ENCODE results near the gene ANKRD17.
"Not testable (repeated sequence)": the region's sequence is repeated elsewhere in the genome, so short reads cannot be mapped to it uniquely, and the experiment has no call there.

Gene ANKRD17, protein sequence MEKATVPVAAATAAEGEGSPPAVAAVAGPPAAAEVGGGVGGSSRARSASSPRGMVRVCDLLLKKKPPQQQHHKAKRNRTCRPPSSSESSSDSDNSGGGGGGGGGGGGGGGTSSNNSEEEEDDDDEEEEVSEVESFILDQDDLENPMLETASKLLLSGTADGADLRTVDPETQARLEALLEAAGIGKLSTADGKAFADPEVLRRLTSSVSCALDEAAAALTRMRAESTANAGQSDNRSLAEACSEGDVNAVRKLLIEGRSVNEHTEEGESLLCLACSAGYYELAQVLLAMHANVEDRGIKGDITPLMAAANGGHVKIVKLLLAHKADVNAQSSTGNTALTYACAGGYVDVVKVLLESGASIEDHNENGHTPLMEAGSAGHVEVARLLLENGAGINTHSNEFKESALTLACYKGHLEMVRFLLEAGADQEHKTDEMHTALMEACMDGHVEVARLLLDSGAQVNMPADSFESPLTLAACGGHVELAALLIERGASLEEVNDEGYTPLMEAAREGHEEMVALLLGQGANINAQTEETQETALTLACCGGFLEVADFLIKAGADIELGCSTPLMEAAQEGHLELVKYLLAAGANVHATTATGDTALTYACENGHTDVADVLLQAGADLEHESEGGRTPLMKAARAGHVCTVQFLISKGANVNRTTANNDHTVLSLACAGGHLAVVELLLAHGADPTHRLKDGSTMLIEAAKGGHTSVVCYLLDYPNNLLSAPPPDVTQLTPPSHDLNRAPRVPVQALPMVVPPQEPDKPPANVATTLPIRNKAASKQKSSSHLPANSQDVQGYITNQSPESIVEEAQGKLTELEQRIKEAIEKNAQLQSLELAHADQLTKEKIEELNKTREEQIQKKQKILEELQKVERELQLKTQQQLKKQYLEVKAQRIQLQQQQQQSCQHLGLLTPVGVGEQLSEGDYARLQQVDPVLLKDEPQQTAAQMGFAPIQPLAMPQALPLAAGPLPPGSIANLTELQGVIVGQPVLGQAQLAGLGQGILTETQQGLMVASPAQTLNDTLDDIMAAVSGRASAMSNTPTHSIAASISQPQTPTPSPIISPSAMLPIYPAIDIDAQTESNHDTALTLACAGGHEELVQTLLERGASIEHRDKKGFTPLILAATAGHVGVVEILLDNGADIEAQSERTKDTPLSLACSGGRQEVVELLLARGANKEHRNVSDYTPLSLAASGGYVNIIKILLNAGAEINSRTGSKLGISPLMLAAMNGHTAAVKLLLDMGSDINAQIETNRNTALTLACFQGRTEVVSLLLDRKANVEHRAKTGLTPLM (N-terminal part only)

DNA sequence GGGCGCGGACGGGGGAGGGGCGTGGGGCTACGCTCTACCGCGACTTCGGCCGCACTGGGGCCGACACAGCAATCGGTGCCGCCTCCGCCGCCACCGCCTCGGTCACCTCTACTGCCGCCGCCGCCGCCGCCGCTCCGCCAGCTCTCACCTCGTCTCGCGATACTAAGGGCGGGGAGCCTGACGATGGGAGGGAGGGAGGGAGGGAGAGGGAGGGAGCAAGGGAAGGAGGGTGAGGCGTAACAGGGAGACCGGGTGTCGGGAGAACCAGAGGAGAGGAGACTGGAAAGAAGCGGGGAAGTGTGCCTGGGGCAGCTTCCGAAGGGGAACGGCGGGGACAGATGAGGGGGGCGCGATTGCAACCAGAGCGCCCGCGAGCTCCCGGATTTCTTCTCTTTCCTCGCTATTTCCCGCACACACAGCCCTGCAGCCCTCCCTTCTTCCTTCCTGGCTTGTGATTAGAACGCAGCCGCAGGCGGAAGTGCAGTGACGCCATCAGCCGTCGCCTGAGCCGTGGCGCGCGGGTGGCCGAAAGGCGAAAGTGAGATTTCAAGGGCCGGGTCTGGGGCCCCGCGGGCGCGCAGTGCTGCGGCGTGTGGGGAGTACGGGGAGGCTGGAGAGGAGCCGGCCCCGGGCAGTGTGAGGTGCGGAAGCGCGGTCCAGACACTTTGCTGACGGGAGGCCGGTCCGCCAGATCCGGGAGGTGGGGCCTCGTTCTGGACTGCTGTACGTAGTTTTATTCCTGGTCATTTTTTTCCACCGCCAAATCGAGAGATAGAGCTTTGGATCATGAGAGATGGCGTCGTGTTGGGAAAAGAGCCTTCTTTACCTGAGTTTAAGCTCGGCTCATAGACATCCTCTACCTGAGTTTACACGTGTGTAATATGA lies at the start of gene ANKRD17:
ANKRD17 (minus strand) TSS at position 113 of the 885 bp plus-strand sequence. CDS start 130 bp downstream, outside the sequence.
- DNase-seq, result peak; percentile 84

DNA sequence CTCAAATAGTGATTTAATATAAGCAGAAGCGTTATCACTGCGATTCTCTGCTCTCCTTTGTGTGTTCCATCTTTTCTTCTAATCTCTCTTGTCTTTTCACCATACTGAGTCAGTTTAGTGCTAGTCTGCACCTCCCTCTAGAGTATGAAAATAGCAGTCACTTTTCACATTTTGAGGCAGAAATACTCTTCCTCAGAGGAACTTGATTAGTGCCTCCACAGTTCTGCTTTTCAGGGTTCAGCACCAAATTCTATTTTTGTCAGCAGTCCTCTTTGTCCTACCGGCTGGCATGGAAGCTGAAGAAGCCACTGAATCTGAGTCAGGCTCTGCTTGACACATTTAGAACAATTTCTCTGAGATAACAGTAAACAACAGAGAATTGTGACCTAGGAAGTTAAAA lies 49.7 kb upstream of the ANKRD17 start:
- DNase-seq, result peak; percentile 10

DNA sequence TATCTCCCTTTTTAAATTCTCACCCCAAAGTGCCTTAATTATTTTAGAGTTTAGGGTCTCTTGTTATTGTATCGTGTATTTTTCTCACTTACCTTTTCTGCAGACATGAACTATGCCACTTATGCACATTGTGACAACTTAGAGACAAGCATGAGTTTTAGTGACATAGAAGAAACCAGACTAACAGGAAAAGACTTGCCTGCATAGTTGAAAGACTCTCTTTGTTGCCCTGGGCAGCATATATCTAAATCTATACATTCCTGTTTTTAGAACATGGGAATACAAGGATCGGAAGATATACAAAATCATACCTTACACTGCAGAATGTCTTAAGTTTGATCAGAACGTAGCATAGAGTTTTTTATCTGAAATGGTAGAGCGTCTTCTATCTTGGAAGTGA lies 45.1 kb upstream of the ANKRD17 start:
- no peak for DNase-seq

DNA sequence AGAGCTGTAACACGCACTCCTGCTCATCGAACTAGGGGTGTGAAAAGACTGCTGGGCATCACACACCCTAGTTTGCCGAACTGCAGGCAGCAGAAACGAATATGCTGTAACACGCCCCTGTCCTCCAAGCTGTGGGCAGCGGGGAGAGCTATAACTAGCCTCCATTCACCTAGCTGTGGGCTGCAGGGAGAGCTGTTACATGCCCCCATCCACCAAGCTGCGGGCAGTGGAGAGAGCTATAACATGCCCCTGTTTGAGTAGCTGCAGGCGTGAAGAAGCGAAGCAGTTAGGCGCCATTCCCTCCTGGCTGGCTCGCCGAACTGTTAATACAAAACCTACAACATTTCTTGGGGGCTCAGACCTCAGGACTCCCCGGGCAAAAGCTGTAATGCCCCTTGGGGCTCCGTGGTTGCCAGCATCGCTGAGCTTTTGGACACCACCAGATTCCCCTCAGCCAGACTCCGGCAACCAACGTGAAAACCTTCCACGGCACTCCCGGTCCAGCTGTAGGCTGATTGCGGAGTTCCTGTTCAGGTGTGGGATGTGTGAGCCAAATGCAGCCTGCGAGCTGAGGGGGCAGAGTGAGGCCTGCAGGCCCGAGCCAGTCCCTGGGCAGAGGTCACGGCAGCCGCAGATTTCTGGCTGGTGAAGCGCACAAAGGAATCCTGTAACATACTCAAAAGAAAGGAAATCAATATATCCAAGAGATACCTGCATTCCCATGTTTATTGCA lies 41.1 kb upstream of the ANKRD17 start:
- DNase-seq, result no peak

DNA sequence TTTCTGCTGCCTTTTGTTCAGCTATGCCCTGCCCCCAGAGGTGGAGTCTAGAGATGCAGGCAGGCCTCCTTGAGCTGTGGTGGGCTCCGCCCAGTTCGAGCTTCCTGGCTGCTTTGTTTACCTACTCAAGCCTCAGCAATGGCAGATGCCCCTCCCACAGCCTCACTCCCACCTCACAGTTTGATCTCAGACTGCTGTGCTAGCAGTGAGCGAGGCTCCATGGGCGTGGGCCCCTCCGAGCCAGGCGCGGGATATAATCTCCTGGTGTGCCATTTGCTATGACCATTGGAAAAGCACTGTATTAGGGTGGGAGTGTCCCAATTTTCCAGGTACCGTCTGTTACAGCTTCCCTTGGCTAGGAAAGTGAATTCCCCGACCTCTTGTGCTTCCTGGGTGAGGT lies 34.1 kb upstream of the ANKRD17 start:
- DNase-seq, result not testable (repeated sequence)

DNA sequence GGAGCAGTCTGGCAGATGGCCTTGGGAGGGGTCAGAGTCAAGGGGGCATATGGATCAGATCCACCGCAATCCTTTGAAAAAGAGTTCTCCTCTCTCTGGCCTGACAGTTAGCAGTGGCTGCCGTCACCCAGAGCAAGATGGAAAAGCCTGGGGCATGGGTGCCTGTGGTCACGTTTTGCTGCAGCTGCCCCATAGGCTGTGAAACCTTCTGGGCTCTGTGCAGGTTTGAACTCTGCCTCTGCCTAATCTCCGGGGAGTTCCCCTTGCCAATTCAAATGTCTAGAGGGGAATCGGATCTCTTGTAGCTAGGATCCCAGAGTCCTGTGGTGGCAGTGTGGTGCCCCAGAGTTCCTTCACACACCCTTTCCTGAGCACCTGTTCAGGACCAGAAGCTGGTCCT lies 23.4 kb upstream of the ANKRD17 start:
- DNase-seq, result no peak

DNA sequence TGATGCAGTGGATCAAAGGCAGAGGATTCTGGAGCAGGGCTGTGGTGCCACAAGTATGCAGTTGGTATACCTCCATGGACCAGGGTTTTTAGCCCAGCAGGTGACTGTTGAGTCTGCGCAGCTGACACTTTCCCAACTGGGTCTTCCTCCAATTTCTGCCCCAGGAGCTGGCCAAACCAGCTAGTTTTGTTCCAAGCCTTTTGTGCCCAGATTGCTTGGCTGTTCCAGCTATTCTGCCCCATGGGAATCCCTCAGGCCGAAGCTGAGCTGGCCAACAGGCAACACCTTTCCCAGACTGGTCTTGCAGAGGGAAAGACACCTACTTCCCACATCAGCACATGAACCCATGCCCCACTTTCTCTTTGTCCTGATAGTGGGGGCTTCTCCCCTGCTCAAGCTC lies 22.8 kb upstream of the ANKRD17 start:
- no peak for DNase-seq

DNA sequence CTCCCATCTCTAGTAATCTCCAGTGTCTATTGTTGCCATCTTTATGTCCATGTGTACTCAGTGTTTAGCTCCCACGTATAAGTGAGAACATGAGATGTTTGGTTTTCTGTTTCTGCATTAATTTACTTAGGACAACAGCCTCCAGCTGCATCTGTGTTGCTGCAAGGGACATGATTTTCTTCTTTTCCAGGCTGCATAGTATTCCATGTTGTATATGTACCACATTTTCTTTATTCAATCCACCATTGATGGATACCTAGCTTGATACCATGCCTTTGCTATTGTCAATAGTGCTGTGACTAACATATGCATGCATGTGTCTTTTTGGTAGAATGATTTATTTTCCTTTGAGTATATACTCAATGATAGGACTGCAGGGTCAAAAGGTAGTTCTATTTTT lies 18.6 kb upstream of the ANKRD17 start:
- DNase-seq, result no peak

DNA sequence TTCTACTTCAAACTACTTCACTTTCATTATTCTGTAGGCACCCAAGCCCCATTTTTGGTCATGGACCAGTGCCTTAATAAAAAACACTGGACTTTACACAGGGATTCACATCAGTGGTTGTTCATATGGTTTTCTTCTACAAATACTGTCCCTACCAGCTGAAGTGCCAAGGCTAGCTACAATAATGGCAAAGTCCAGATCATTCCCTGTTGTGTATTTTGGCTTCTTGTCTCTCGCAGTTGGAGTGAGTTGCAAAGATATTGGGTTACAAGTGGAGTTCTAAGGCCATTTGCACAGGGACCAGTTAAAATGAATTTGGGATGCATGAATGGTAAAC lies 16.7 kb upstream of the ANKRD17 start:
- peak; percentile 82 for DNase-seq

DNA sequence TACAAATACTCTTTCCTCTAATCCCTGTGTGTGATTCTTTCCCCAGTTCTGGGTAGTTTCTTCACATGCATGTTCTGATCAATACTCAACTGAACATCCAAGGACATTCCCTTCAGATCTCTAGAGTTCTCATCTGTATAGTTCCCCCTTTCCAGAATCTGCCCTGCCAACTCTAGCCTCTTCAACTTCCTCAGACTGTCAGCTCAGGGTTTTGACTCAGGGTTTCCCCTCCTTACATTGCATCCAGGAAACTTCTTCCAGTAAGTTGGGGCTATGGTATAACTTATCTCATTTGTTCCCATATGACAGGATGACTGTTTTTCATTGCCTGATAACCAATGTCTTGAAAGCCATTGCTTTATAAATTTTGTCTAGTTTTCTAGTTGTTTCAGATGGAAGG lies 14.2 kb upstream of the ANKRD17 start:
- no peak for DNase-seq

DNA sequence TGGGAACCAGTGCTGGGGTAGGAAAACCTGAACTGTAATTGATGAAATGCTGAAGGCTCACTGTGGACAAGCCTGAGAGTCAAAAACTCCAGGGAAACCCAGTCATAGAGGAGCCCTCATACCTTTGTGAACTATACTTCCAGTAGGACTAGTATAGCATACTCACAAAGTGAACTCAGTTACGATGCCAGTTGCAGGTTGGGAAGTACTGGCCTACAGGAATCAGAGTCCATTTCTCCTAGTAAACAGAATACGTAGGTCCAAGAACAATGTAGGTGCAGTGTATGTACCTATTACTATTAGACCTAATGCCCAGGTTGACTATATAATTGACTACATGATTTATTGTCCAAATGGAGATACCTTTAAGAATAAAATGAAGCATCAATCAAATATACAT lies 8.5 kb upstream of the ANKRD17 start:
- DNase-seq, result no peak

DNA sequence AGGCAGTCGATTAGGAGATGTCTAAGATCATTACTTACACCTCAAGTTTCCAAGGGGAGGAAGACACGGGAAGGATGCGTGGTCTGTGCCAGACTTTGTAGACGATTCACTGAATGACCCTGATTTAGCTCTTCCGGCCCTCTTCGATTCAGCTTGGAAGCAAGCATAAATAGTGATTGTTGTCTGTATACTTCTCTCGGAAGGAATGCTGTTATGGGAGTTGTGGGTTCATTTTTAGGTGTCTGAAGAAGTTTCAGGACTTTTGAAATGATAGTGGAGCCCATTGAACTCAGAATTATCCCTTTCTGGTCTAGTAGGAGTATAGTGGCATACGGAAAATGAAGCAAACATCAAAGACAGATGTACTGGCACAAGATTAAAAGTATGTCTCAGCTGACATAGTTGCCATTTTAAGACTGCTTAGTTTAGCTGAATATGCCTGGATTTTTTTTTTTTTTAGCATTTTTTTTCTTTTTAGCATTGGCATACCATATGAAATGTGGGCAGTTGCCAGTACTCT lies 1.0 kb upstream of the ANKRD17 start:
- peak; percentile 13 for DNase-seq

DNA sequence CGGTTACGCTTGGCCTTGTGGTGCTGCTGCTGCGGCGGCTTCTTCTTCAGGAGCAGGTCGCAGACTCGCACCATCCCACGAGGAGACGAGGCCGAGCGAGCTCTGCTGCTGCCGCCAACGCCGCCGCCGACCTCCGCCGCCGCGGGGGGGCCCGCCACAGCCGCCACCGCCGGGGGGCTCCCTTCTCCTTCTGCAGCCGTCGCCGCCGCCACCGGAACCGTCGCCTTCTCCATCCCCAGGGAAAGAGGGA lies 237 bp downstream of the ANKRD17 start:
- DNase-seq, result no peak

DNA sequence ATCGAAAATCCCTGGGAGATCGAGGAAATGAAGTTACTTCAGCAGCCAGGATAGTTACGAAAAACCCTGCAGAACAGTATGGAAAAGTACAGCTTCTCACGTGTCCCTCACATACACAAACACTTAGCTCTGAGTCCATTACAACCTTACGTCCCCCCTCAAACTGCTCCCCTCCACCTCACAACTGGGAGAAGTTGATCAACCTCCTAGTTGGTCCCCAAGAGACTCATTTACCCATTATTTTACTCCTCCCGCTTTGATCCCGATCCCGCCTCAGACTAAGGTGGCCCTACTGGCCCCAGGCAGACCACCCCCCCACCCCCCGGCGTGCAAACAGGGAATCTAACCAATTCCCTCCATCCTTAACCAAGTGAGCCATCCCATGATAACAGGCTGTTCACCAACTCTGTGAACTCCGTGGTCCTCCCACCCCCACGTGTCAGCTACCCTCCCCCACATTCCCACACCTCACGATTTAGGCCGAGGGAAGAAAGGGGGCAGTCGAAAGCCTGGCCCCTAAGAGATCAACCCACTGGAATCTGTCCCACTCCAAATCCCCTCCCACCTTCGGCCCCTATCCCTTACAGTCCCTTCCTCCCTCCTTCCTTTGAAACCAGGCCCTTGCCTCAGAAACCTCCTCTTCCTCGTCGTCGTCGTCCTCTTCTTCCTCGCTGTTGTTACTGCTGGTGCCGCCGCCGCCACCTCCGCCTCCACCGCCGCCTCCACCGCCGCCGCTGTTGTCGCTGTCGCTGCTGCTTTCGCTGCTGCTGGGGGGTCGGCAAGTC lies 755 bp downstream of the ANKRD17 start:
- peak; percentile 1 for DNase-seq

DNA sequence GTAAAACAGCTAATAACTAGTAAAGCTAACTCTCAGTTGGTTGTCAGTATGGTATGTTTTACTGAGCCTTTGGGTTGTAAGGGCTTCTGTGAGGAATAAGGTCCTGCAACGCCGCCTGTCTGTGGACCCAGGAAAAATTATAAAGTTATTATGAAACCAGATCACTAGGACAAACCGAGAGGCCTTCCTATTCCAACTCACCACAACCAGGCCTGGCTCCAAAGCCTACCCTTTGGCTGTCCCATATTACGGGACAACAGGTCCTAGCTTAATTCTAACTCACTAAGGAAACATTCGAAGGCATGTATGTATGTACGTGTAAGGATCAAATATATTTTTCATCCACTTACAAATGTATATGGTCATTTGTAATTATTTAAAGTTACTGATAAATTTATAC lies 1.4 kb downstream of the ANKRD17 start:
- peak; percentile 55 for DNase-seq

DNA sequence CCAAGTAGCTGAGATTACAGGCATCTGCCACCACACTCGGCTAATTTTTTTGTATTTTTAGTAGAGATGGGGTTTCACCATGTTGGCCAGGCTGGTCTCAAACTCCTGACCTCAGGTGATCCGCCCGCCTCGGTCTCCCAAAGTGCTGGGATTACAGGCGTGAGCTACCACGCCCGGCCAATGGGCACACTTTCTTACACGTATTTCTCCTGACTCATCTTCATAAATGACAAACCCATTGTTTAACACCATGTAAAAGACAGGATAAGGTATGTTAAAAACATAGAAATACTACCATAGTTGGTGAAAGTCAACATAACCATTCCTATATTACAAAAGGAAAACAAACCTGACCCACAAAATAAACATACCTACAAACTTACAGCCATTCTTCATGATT lies 2.8 kb downstream of the ANKRD17 start:
- DNase-seq, result not testable (repeated sequence)

DNA sequence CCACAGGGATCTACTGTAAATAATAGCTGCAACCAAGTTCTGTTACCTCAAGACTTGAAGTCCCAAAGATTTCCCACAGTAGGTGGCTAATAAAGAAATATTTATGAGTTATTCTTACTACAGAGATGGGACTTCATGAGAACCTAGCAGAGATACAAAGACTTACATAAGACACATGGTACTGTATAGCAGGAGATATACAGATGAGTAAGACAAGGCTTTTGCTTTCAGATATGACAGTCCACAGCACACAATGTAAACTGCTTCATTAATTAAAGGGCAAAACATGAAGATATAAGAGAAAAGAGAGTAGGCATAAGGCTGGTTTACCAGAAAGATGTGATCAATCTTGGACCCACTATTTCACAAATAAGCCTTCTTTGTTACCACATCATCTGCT lies 6.6 kb downstream of the ANKRD17 start:
- no peak for DNase-seq

DNA sequence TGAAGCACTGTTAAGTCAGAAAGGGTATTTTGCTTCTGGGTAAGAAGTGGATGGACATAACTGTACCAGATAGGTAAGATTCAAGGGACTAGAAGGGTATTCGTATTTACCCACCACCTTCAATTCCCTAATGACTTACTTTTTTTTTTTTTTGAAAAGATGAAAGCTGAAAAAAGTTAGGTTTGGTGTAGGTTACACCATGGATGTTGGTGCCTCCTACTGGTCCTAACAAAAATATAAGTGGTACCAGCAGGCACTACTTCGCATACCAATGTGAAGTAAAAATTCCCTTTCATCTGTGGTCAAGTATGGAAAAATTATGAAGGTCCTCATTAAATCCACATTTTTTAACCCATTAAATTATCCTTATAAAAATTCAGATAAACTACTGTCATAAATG lies 7.2 kb downstream of the ANKRD17 start:
- no peak for DNase-seq

DNA sequence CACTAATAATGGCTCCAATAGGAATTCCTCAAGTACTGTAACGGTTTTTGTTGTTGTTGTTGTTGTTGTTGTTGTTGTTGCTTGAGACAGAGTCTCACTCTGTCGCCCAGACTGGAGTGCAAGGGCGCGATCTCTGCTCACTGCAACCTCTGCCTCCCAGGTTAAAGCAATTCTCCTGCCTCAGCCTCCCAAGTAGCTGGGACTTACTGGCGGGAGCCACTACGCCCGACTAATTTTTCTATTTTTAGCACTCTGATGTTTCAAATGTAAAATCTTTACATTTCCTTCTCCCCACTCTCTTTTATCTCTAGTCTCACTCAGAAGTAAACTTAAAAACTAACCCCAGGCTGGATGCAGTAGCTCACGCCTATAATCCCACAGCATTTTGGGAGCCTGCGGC lies 8.0 kb downstream of the ANKRD17 start:
- no peak for DNase-seq

DNA sequence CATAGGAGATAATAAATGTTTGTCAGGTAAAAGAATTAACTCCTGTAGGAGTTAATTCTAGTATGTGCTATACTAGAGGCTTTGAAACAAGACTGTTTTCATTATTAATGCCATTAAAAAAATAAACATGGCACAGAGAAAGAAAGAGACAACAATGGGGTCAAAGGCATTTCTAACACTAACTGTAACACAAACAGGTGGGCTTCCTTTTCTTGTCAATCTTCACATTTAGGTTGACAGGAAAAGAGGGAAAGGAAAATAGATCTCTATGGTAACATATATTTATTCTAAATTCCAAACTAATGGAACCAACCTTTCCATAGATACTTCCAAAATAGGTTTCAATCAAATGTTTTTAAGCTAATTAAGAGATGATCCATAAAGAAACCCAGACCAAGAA lies 9.8 kb downstream of the ANKRD17 start:
- no peak for DNase-seq

DNA sequence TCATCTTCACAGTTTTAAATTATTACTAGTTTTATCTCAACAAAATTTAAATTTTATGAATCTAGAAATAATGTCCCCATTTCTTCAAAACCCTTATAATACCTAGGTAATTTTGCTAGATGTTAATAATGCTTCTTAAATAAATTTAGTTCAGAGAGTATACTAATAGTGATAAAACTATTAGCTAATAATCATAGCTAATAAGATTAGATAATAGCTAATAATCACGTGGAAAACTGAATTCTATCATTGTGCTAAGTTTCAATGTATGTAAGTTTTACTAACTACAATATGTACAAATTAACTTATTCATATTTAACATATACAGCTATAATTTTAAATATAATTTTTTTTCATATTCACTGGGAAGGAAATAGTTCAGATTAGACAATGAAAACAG lies 10.2 kb downstream of the ANKRD17 start:
- DNase-seq, result no peak

Data from NCI-H345 (cell line).